Breast epithelium (tissue), 4 donors: ENCODE data around the gene KCNH6. TPM values are rescaled to one million over a fixed set of nuclear protein-coding genes. Genes with fewer than 3 reads are reported as not detected.

Source experiments
- DNase-seq, 2 donors: peaks; one replicate each; pipeline ENCODE4 v3.0.0-alpha.2; 2019; ENCODE audit warnings: low spot score in 2 of 2
- H3K27ac ChIP-seq, 2 donors: fragments of 200-600 bp; sonication (generic) in 1 of 2; one replicate each; pipeline ENCODE4 v1.5.1; 2016 to 2019; ENCODE audit warnings: mild to moderate bottlenecking in 1 of 2
- H3K27me3 ChIP-seq, 2 donors: fragments of 200-600 bp; sonication (generic) in 1 of 2; one replicate each; pipeline versions ENCODE4 v1.5.1 to v1.6.0; 2017 to 2019; ENCODE audit warnings: control low read depth in 1 of 2, mild to moderate bottlenecking in 1 of 2
- H3K36me3 ChIP-seq: fragments of 200-600 bp; one replicate; pipeline ENCODE4 v1.5.1; 2019
- H3K4me1 ChIP-seq, 2 donors: fragments of 200-600 bp; sonication (generic); one replicate each; pipeline ENCODE4 v1.5.1; 2016 to 2019; ENCODE audit warnings: control low read depth in 1 of 2
- H3K4me3 ChIP-seq, 3 donors: fragments of 200-600 bp; sonication (generic); 1 replicate in 2 of 3; 2 replicates in 1 of 3; pipeline ENCODE4 v1.5.1; 2016 to 2019; ENCODE audit warnings: mild to moderate bottlenecking in 3 of 3, moderate library complexity in 2 of 3
- H3K9me3 ChIP-seq, 2 donors: fragments of 200-600 bp; sonication (generic) in 1 of 2; one replicate each; pipeline ENCODE4 v1.5.1; 2016 to 2019; ENCODE audit warnings: control low read depth in 1 of 2
- POLR2A ChIP-seq: fragments of 450-650 bp; IDR thresholded peaks from one replicate; pipeline ENCODE4 v1.6.1; 2016; ENCODE audit warnings: antibody characterized with exemption, mild to moderate bottlenecking, moderate library complexity
- POLR2AphosphoS5 ChIP-seq, 3 donors: sonication (generic); formaldehyde crosslinking; IDR thresholded peaks; one replicate each; pipeline ENCODE4 v1.6.1; 2017; ENCODE audit warnings: antibody characterized with exemption in 3 of 3
- intact Hi-C: fragments of 100-400 bp; cut with DNase I; formaldehyde crosslinking; loops from one replicate; pipeline ENCODE4 v1.15.1; 2023; ENCODE audit warnings: low total_unique reads
- total RNA-seq, 3 donors: library from RNA; depleted of rRNA; stranded (reverse); fragments of >200 nt; gene quantifications; one replicate each; pipeline ENCODE4 v1.1.0, GENCODE V29; 2016
- TF ChIP-seq, protein P1 (sequence below), 3 donors: fragments of 450-650 bp; IDR thresholded peaks; one replicate each; pipeline ENCODE4 v1.5.1; 2016 to 2017; ENCODE audit warnings: antibody characterized with exemption in 3 of 3, mild to moderate bottlenecking in 3 of 3, moderate library complexity in 3 of 3

Gene KCNH6
- total RNA-seq, 3 donors from 2014 or later: not detected

DNA sequence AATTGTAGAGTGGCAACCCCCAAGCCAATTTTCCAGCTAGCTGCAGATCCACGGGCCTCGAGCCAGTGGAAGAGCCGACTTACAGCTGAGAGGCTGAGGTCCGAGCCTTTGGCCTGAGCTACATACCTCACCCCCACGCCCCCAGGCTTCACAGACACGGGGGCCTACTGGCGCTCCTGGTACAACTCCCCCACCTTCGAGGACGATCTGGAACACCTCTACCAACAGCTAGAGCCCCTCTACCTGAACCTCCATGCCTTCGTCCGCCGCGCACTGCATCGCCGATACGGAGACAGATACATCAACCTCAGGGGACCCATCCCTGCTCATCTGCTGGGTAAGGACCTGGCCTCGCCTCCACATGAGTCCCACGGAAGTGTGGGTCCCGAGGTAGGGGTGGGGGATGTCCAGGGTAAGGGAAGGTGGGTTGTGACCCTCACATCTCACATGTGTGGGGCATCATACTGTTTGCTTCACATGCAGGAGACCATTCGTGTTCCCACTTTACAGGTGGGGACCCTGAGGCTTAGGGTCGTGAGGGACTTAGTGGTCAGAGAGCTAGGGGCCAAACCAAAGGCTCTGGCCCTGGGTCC, 42.9 kb upstream of the KCNH6 start:
- H3K36me3 ChIP-seq: no peaks in the 10 kb centered on the region
- intact Hi-C loops: no loop called here
- H3K27me3 ChIP-seq: peaks cover 0 to 3% of the 10 kb centered on the region in 2 donors
- H3K9me3 ChIP-seq: no peaks in the 10 kb centered on the region
- peaks cover 7 to 13% of the 10 kb centered on the region in 2 donors for H3K4me1 ChIP-seq
- no peak overlapping the region for H3K4me3 ChIP-seq
- H3K27ac ChIP-seq: no peak overlapping the region
- TF ChIP-seq POLR2AphosphoS5 (IDR thresholded peaks at IDR 0.05) (no peak), POLR2A (no peak)
- TF ChIP-seq, protein P1, sequence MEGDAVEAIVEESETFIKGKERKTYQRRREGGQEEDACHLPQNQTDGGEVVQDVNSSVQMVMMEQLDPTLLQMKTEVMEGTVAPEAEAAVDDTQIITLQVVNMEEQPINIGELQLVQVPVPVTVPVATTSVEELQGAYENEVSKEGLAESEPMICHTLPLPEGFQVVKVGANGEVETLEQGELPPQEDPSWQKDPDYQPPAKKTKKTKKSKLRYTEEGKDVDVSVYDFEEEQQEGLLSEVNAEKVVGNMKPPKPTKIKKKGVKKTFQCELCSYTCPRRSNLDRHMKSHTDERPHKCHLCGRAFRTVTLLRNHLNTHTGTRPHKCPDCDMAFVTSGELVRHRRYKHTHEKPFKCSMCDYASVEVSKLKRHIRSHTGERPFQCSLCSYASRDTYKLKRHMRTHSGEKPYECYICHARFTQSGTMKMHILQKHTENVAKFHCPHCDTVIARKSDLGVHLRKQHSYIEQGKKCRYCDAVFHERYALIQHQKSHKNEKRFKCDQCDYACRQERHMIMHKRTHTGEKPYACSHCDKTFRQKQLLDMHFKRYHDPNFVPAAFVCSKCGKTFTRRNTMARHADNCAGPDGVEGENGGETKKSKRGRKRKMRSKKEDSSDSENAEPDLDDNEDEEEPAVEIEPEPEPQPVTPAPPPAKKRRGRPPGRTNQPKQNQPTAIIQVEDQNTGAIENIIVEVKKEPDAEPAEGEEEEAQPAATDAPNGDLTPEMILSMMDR (IDR thresholded peaks at IDR 0.05): no peak
- no peak for DNase-seq

DNA sequence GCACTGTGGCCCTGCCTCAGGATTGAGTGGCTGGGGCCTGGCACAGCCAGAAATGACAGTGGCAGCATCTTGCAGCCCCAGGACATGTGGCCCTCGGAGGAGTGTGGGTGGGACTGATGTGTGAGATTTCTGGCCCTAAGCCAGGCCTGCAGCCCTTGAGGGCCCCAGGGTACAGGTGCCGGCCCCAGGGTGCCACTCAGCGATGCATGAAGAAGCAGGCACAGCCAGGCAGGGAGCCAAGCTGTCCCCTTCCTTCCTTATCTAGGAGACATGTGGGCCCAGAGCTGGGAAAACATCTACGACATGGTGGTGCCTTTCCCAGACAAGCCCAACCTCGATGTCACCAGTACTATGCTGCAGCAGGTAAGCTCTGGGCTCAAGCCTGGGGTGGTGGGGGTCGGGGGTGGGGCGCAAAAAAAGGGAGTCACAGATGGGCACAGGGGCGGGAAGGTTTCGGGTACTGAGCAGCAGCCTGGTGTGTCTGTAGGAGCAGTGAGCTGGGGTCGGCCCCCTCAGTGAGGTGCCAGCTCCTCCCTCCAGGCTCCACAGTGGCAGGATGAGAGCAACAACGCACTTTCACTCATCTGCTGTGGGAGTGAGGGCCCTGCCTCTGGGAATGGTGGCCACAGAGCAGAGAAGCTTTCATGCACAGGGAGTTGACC, 42.2 kb upstream of the KCNH6 start:
- H3K27ac ChIP-seq: no peak overlapping the region
- no peaks in the 10 kb centered on the region for H3K36me3 ChIP-seq
- TF ChIP-seq POLR2AphosphoS5 (IDR thresholded peaks at IDR 0.05) (no peak), POLR2A (no peak)
- TF ChIP-seq, protein P1 (IDR thresholded peaks at IDR 0.05): no peak
- H3K4me1 ChIP-seq: peaks cover 7 to 13% of the 10 kb centered on the region in 2 donors
- H3K4me3 ChIP-seq: no peak overlapping the region
- intact Hi-C loops: no loop called here
- H3K9me3 ChIP-seq: no peaks in the 10 kb centered on the region
- no peak for DNase-seq
- peaks cover 0 to 3% of the 10 kb centered on the region in 2 donors for H3K27me3 ChIP-seq

DNA sequence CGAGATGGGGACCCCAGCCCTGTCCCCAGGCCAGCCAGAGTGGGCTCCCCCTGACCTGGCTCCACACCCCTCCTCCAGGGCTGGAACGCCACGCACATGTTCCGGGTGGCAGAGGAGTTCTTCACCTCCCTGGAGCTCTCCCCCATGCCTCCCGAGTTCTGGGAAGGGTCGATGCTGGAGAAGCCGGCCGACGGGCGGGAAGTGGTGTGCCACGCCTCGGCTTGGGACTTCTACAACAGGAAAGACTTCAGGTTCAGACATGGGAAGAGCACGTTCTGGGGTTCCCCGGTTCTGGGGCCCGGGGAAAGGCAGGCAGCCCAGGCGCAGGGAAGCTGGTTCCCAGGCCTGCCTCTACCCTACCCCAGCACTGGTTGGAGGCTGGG, 41.7 kb upstream of the KCNH6 start:
- intact Hi-C loops: no loop called here
- Histone ChIP-seq H3K36me3 (no peaks in the 10 kb centered on the region), H3K27me3 (peaks cover 0 to 3% of the 10 kb centered on the region in 2 donors), H3K9me3 (no peaks in the 10 kb centered on the region), H3K27ac (no peak overlapping the region), H3K4me3 (no peak overlapping the region), H3K4me1 (peaks cover 7 to 10% of the 10 kb centered on the region in 2 donors)
- no peak for DNase-seq
- TF ChIP-seq, protein P1 (IDR thresholded peaks at IDR 0.05): no peak
- TF ChIP-seq POLR2A: no peak
- no peak for TF ChIP-seq POLR2AphosphoS5 (IDR thresholded peaks at IDR 0.05)

DNA sequence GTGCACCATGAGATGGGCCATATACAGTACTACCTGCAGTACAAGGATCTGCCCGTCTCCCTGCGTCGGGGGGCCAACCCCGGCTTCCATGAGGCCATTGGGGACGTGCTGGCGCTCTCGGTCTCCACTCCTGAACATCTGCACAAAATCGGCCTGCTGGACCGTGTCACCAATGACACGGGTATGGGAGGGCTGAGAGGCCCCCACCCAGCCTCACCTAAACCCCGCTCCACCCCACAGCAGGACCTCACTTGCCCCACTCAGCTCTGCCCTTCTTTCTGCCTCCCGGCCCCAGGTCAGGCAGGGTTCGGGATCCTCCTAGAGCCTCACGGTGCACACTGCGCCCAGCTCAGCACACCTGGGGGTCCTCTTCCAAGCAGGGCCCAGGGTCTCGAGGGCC, 40.6 kb upstream of the KCNH6 start:
- intact Hi-C loops: loop anchor here (2.0 kb wide), 1 partner anchor 66 kb away; no protein-coding TSS in a partner anchor
- Histone ChIP-seq H3K4me3 (no peak overlapping the region), H3K36me3 (no peaks in the 10 kb centered on the region), H3K4me1 (peaks cover 6% of the 10 kb centered on the region in 2 donors), H3K27ac (no peak overlapping the region), H3K9me3 (no peaks in the 10 kb centered on the region), H3K27me3 (peaks cover 0 to 3% of the 10 kb centered on the region in 2 donors)
- DNase-seq: no peak
- TF ChIP-seq, protein P1 (IDR thresholded peaks at IDR 0.05): no peak
- TF ChIP-seq POLR2AphosphoS5 (IDR thresholded peaks at IDR 0.05) (no peak), POLR2A (no peak)

DNA sequence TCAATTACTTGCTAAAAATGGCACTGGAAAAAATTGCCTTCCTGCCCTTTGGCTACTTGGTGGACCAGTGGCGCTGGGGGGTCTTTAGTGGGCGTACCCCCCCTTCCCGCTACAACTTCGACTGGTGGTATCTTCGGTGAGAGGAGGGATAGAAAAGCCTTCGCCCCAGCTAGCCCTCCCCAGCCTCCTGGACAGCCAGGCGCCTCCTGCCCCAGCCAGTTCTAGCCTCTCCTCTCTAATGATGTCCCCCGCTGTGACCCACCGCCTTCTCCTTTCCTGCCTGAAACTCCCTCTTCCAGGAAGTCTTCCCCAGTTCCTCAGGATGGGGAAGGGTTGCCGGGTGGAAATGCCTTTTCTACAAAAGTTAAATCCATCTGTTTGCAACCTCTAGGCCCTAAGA, 40.1 kb upstream of the KCNH6 start:
- no peak overlapping the region for H3K27ac ChIP-seq
- TF ChIP-seq POLR2AphosphoS5 (IDR thresholded peaks at IDR 0.05): no peak
- TF ChIP-seq, protein P1 (IDR thresholded peaks at IDR 0.05): no peak
- TF ChIP-seq POLR2A: no peak
- H3K4me1 ChIP-seq: peaks cover under 1 to 1% of the 10 kb centered on the region in 2 donors
- no peaks in the 10 kb centered on the region for H3K9me3 ChIP-seq
- no peaks in the 10 kb centered on the region for H3K36me3 ChIP-seq
- intact Hi-C loops: loop anchor here (2.0 kb wide), 1 partner anchor 66 kb away; no protein-coding TSS in a partner anchor
- DNase-seq: no peak
- H3K27me3 ChIP-seq: no peaks in the 10 kb centered on the region
- H3K4me3 ChIP-seq: no peak overlapping the region
